ENCODE results near the gene CRADD. TPM values are rescaled to one million over a fixed set of nuclear protein-coding genes. Genes with fewer than 3 reads are reported as not detected.

CRADD gene
- total and polyA plus RNA-seq, 2 donors (not counting 3 experiments of a cell fraction or from before 2014, with no cell fraction given) = 11.7 to 14.5 TPM

DNA sequence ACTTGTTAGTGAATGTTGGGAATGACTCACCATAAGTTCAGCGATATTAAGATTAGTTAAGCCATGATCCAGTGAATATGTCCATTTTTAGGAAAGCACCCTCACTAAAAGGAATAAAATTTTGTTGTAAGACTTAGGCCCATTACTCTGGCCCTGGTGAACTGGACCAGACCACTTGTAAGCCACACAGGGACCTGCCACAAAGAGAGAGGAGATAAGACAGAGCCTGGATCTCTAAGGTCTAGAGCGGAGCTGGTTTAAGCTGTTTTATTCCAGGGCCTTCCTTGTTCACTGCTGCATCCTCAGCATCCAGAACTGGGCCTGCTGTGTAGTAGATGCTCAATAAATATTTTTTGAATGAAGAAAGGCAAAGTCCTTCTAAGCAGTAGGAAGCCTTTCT, 79.1 kb downstream of the CRADD start:
- no peaks in the 10 kb centered on the region for H3K36me3 ChIP-seq (ENCODE audit: control insufficient read depth in 2 of 2, extremely low read depth in 1 of 2, insufficient read depth in 2 of 2, low read length in 2 of 2)
- ChIA-PET POLR2A (no interaction called here), CTCF (no interaction called here)
- no TSS peak for BruUV-seq (replicated peaks)
- no peak for DNase-seq (ENCODE audit: low read depth, low spot score)
- no peaks in the 10 kb centered on the region for H3K4me1 ChIP-seq (ENCODE audit: control insufficient read depth, extremely low read depth, insufficient read depth, low read length)
- no peaks in the 10 kb centered on the region for H3K9me1 ChIP-seq (replicated peaks; ENCODE audit: control insufficient read depth, extremely low read depth, insufficient read depth, low read length)
- no peak overlapping the region for H3K4me3 ChIP-seq (replicated peaks in 1 of 3; ENCODE audit: insufficient read depth in 1 of 3, low read depth in 1 of 3, low read length in 3 of 3)
- no peak overlapping the region for H3K9ac ChIP-seq (replicated peaks; ENCODE audit: extremely low read depth, insufficient read depth, low read length)
- H4K20me1 ChIP-seq (replicated peaks; ENCODE audit: control insufficient read depth, extremely low read depth, insufficient read depth, low read length) = no peaks in the 10 kb centered on the region
- H3K4me2 ChIP-seq (ENCODE audit: insufficient read depth, low read length) = no peak overlapping the region
- no peak overlapping the region for H2AFZ ChIP-seq (ENCODE audit: low read depth, low read length)
- dilution Hi-C loops (cut with MboI; ENCODE audit: extremely low pct_ligation_motif_present, low sequenced_read_pairs) (no loop called here), intact Hi-C loops (cut with micrococcal nuclease) (no loop called here)
- no peaks in the 10 kb centered on the region for H3K27me3 ChIP-seq (ENCODE audit: control insufficient read depth in 2 of 2, insufficient read depth in 2 of 2, low read length in 2 of 2)
- no peak overlapping the region for H3K27ac ChIP-seq (ENCODE audit: insufficient read depth, low read depth, low read length)
- no peaks in the 10 kb centered on the region for H3K9me3 ChIP-seq (replicated peaks; ENCODE audit: control insufficient read depth, insufficient read depth, low read length)
- no peak for FAIRE-seq
- no peaks in the 10 kb centered on the region for H3K79me2 ChIP-seq (ENCODE audit: control insufficient read depth, insufficient read depth, low read length)
- TF ChIP-seq FOS (IDR thresholded peaks at IDR 0.05; ENCODE audit: borderline replicate concordance, insufficient read depth, low read length) (no peak), JUN (IDR thresholded peaks at IDR 0.05; ENCODE audit: borderline replicate concordance, insufficient read depth, insufficient read length, low read depth) (no peak), MYC (IDR thresholded peaks at IDR 0.05; ENCODE audit: low read depth, low read length) (no peak), GATA2 (IDR thresholded peaks at IDR 0.05; ENCODE audit: insufficient read depth, insufficient read length, low read depth, low read length) (no peak), POLR2AphosphoS5 (IDR thresholded peaks at IDR 0.05; ENCODE audit: insufficient read depth, low read depth, low read length) (no peak), POLR2A (IDR thresholded peaks at IDR 0.05; ENCODE audit: low read depth, low read length) (no peak), EZH2 (IDR thresholded peaks at IDR 0.05; ENCODE audit: borderline replicate concordance, low read depth, low read length, severe bottlenecking) (no peak)
- TF ChIP-seq, protein P1, sequence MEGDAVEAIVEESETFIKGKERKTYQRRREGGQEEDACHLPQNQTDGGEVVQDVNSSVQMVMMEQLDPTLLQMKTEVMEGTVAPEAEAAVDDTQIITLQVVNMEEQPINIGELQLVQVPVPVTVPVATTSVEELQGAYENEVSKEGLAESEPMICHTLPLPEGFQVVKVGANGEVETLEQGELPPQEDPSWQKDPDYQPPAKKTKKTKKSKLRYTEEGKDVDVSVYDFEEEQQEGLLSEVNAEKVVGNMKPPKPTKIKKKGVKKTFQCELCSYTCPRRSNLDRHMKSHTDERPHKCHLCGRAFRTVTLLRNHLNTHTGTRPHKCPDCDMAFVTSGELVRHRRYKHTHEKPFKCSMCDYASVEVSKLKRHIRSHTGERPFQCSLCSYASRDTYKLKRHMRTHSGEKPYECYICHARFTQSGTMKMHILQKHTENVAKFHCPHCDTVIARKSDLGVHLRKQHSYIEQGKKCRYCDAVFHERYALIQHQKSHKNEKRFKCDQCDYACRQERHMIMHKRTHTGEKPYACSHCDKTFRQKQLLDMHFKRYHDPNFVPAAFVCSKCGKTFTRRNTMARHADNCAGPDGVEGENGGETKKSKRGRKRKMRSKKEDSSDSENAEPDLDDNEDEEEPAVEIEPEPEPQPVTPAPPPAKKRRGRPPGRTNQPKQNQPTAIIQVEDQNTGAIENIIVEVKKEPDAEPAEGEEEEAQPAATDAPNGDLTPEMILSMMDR (IDR thresholded peaks at IDR 0.05; ENCODE audit: extremely low read depth in 1 of 2, insufficient read depth in 1 of 2, low read depth in 1 of 2, low read length in 2 of 2) = no peak
- TF ChIP-seq, protein P2, sequence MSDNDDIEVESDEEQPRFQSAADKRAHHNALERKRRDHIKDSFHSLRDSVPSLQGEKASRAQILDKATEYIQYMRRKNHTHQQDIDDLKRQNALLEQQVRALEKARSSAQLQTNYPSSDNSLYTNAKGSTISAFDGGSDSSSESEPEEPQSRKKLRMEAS (IDR thresholded peaks at IDR 0.05; ENCODE audit: insufficient read depth, insufficient read length) = no peak
